NCI-H345 treated with DMSO at 0.1 percent for 48 hours (cell line): Measurements from ENCODE around the gene SLC22A31.

Source experiments
- DNase-seq: peaks from one replicate; lab custom pipeline; 2025; ENCODE audit not compliant: unreplicated experiment; lab: John Stamatoyannopoulos, UW

The SLC22A31 gene

GRCh38 chr16:89150981-89151380, 49.4 kb downstream of the SLC22A31 start:
- no peak for DNase-seq

GRCh38 chr16:89150090-89150835, 50.1 kb downstream of the SLC22A31 start:
- peak; percentile 52 for DNase-seq

DNA sequence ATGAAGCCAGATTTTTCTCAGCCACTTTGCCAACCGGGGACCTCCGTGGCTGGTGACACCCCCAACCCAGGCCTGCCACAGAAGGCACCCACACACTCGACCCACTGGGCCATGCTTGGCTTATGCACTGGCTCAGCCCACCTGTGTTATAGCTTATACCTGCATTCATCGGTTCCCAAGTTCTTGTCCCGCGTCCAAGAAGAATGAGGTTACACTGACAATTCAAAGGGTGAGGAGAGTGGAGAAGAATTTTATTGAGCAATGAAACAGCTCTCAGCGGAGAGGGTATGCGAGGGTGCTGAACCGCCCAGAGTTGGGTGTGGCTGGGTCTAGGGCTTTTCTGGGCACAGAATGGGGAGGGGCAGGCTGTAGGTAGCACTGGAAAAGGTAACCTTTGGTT, 51.0 kb downstream of the SLC22A31 start:
- DNase-seq, result no peak

DNA sequence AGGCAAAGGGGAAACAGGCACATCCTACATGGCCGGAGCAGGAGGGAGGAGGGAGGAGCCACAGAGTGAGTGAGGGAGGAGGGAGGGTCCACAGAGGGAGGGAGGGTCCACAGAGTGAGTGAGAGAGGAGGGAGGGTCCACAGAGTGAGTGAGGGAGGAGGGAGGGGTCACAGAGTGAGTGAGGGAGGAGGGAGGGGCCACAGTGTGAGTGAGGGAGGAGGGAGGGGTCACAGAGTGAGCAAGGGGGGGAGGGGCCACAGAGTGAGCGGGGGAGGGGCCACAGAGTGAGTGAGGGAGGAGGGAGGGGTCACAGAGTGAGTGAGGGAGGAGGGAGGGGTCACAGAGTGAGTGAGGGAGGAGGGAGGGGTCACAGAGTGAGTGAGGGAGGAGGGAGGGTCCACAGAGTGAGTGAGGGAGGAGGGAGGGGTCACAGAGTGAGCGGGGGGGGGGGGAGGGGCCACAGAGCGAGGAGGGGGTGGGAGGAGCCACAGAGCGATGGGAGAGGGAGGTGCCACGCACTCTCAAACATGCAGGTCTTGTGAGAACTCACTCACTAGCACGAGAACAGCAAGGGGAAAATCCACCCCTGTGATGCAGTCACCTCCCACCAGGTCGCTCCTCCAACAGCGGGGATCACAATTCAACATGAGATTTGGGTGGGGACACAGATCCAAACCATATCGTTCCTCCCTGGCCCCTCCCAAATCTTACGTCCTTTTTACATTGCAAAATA, 53.1 kb downstream of the SLC22A31 start:
- DNase-seq, result no peak

DNA sequence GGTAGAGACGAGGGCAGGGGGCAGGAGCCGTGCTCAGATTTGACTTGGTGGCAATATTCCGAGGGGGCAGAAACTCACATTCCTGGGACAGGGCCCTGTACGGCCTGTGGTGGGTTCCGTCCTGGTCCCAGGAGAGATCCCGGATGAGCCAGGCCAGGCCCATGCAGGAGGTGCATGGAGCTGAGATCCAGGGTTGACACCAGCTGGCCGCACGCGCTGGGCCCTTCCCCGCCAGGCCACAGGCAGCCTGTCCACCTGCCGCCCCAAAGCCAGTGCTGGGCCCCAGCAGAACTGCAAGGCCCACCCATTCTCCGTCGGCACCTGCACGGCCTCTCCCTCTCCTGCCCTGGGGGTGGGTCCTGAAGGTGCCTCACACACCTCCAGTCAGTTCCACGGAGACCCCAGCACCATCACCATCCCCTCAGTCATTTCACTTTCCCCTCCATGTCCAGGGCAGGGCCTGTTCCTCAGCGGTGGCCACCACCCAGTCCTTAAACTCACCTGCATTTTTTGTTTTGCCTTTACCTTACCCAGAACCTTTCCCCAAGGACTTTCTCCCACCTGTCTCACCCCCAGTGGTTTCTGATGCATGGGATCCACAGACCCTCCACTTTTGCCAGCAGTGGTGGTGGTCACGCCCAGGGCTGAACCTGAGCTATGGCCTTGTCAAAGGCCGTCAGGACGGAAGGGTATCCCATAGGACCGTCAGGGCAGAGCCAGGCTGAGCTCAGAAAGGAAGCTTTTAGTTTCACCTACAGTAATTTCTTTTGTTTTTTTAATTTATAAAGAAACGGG, 53.9 kb downstream of the SLC22A31 start:
- no peak for DNase-seq
